HepG2 (cell line): Measurements from ENCODE around the gene LRRC55. TPM values are rescaled to one million over a fixed set of nuclear protein-coding genes. Genes with fewer than 3 reads are reported as not detected.

ENCODE experiments used
- ATAC-seq: fragments of 200-7000 bp; cut with Tn5 transposase; 3 replicates; pipeline ENCODE4 v1.9.1; 2020; ENCODE audit warnings: mild to moderate bottlenecking, moderate library complexity
- BruUV-seq: library from RNA; stranded (reverse); fragments of 400-500 nt; replicated peaks from 2 replicates; lab custom pipeline; 2021; lab: Mats Ljungman, UMichigan
- CTCF ChIA-PET: fragments of 300-600 bp; formaldehyde crosslinking; extraction: SDS; loops from one replicate; lab custom pipeline; 2021; ENCODE audit warnings: low total read pairs, inconsistent platforms, low intra/inter-chr PET ratio; lab: Yijun Ruan, JAX
- POLR2A ChIA-PET: fragments of 350-600 bp; sonication (Branson Sonifier 250); formaldehyde crosslinking; loops from one replicate; lab custom pipeline; 2020; ENCODE audit warnings: antibody characterized with exemption, inconsistent platforms; lab: Yijun Ruan, JAX
- DNase-seq: peaks from one replicate; pipeline ENCODE4 v3.0.0-alpha.2; 2015; ENCODE audit warnings: low spot score
- FAIRE-seq: peaks from 3 replicates; lab custom pipeline; 2011; peaks lifted over from hg19 to GRCh38; lab: Jason Lieb, UNC
- H2AFZ ChIP-seq: one replicate; pipeline ENCODE4 v1.6.1; 2011; ENCODE audit warnings: low read length, inconsistent platforms
- H3K27ac ChIP-seq: fragments of 300-600 bp; 3 replicates; pipeline ENCODE4 v1.8.0; 2011; ENCODE audit warnings: mixed run types, mild to moderate bottlenecking, mixed read lengths, low read length, inconsistent platforms; ENCODE audit not compliant: insufficient read depth; ENCODE audit errors: extremely low read length
- H3K27me3 ChIP-seq, 2 experiments: fragments of 200-600 bp in 1 of 2; 2 replicates in 1 of 2; 3 replicates in 1 of 2; pipeline versions ENCODE4 v1.6.0 to v1.8.0; 2011; ENCODE audit warnings: low read length in 2 of 2, mild to moderate bottlenecking in 2 of 2, moderate library complexity in 2 of 2, inconsistent platforms in 1 of 2; ENCODE audit not compliant: insufficient read depth in 2 of 2, control insufficient read depth in 1 of 2
- H3K36me3 ChIP-seq, 2 experiments: fragments of 200-600 bp in 1 of 2; replicated peaks in 1 of 2; 2 replicates in 1 of 2; 3 replicates in 1 of 2; pipeline versions ENCODE4 v1.5.1 to v1.8.0; 2011; ENCODE audit warnings: low read length in 2 of 2, inconsistent platforms in 1 of 2; ENCODE audit not compliant: insufficient read depth in 2 of 2, control insufficient read depth in 1 of 2
- H3K4me1 ChIP-seq: 2 replicates; pipeline ENCODE4 v1.5.1; 2012; ENCODE audit warnings: low read length, inconsistent platforms; ENCODE audit not compliant: insufficient read depth
- H3K4me2 ChIP-seq: 2 replicates; pipeline ENCODE4 v1.6.0; 2011; ENCODE audit warnings: low read depth, low read length, inconsistent platforms
- H3K4me3 ChIP-seq, 3 experiments: fragments of 200-600 bp in 1 of 3; sonication (generic), shearing (Covaris generic) in 1 of 3; replicated peaks in 1 of 3; 2 replicates each; pipeline ENCODE4 v1.5.1; 2011 to 2016; ENCODE audit warnings: low read length in 3 of 3, inconsistent platforms in 2 of 3, low read depth in 2 of 3, mild to moderate bottlenecking in 2 of 3, control low read depth in 1 of 3, mixed read lengths in 1 of 3; ENCODE audit not compliant: insufficient read depth in 1 of 3
- H3K79me2 ChIP-seq: one replicate; pipeline ENCODE4 v1.6.1; 2011; ENCODE audit warnings: low read length, inconsistent platforms; ENCODE audit not compliant: insufficient read depth
- H3K9ac ChIP-seq: 2 replicates; pipeline ENCODE4 v1.6.0; 2011; ENCODE audit warnings: mild to moderate bottlenecking, low read depth, low read length, inconsistent platforms; ENCODE audit not compliant: insufficient read depth
- H3K9me3 ChIP-seq: 2 replicates; pipeline ENCODE4 v1.5.1; 2012; ENCODE audit warnings: mild to moderate bottlenecking, low read length
- H4K20me1 ChIP-seq: 2 replicates; pipeline ENCODE4 v1.6.0; 2011; ENCODE audit warnings: inconsistent platforms, mild to moderate bottlenecking, low read length, moderate library complexity; ENCODE audit not compliant: insufficient read depth
- CEBPB ChIP-seq: IDR thresholded peaks from 2 replicates; pipeline ENCODE4 v1.6.1; 2011; ENCODE audit warnings: low read depth, low read length, improper control_type of control experiment, borderline replicate concordance
- JDP2 ChIP-seq: sonication (generic); formaldehyde crosslinking; IDR thresholded peaks from 2 replicates; pipeline ENCODE4 v1.8.1; 2022; ENCODE audit warnings: missing genetic modification reagents, borderline replicate concordance
- MAFF ChIP-seq: IDR thresholded peaks from 2 replicates; pipeline ENCODE4 v1.6.1; 2011; ENCODE audit warnings: low read depth, low read length, improper control_type of control experiment
- MAFK ChIP-seq, 2 experiments: IDR thresholded peaks in 1 of 2; conservative IDR thresholded peaks in 1 of 2; 2 replicates each; pipeline ENCODE4 v1.6.1; 2011; ENCODE audit warnings: improper control_type of control experiment in 2 of 2, low read length in 2 of 2
- TMF1 ChIP-seq: sonication (generic); formaldehyde crosslinking; IDR thresholded peaks from 2 replicates; pipeline ENCODE4 v1.8.1; 2022; ENCODE audit warnings: low read depth, missing genetic modification reagents
- whole genome bisulfite sequencing: methylation state at CpG from one replicate; pipeline ENCODE4 v1.1.6; 2017; ENCODE audit warnings: low lambda C conversion rate; 5-methylcytosine and 5-hydroxymethylcytosine counted together
- in situ Hi-C: cut with HindIII; loops from 2 replicates; pipeline ENCODE4 v1.10.0; 2017; ENCODE audit warnings: low pct_unique_long_range_greater_than_20kb; ENCODE audit not compliant: extremely low pct_ligation_motif_present
- intact Hi-C: fragments of 100-400 bp; cut with micrococcal nuclease; formaldehyde crosslinking; loops from one replicate; pipeline ENCODE4 v1.10.0; 2022; ENCODE audit not compliant: unreplicated experiment
- polyA plus RNA-seq, 8 experiments: library from polyadenylated mRNA; depleted of rRNA in 3 of 8; stranded (reverse) in 7 of 8; unstranded in 1 of 8; fragments of >200 nt; fragmentation: Illumina TruSeq in 4 of 8; extraction: Trizol in 4 of 8; gene quantifications; 2 replicates each; pipeline versions ENCODE4 v1.2.1 to v1.2.3, GENCODE V29; 2011 to 2016; ENCODE audit warnings: low read depth in 4 of 8, missing spikeins in 1 of 8, mixed read lengths in 1 of 8; ENCODE audit not compliant: insufficient read depth in 1 of 8
- total RNA-seq, 5 experiments: library from RNA; depleted of rRNA; stranded (reverse); fragments of >200 nt; fragmentation: Illumina TruSeq; extraction: Trizol; gene quantifications; 2 replicates each; pipeline ENCODE4 v1.2.3, GENCODE V29; 2016; ENCODE audit warnings: low read depth in 1 of 5
- TF ChIP-seq, protein P1 (sequence below): sonication (generic); formaldehyde crosslinking; conservative IDR thresholded peaks from 2 replicates; pipeline ENCODE4 v1.4.0; 2020; ENCODE audit warnings: missing genetic modification reagents

LRRC55 gene
- total and polyA plus RNA-seq, 2 of the 13 experiments (the other 11 are each of a cell fraction or from before 2014, with no cell fraction given): not detected

DNA sequence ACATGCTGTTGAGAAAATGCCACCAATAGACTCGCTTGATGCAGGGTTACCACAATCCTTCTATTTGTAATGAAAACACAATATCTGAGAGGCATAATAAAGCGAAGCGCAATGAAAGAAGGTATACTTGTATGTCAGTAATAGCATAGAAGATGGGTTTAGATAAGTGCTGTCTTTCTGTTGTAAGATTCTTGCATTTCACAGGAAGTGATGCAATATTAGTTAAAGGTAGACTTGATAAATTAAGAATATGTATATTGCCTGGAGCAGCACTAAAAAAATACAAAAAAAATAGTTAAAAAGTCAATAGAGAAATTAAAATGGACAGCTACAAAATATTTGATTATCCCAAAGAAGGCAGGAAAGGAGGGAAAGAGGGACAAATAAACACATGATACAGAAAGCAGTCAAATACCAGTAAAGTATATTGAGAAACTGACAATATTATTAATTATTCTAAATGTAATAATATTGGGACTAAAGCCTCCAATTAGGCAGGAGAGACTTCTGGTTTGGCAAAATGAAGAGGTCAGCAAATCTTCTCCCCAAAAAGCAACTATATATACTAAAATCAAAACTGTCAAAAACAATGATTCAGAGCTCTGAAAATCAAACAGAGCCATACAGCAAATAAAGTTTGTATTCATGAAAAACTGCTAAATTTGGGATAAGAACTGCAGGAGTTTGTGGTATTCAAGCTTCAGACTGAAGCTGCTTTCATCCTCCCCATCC is 46.6 kb upstream of the LRRC55 start:
- H4K20me1 ChIP-seq: no peaks in the 10 kb centered on the region
- ChIA-PET CTCF (interaction anchor here (0.7 kb wide), 1 partner anchor 114 kb away, joined by 3 read pairs; no protein-coding TSS in a partner anchor), POLR2A (no interaction called here)
- no peak for ATAC-seq
- no peaks in the 10 kb centered on the region for H3K36me3 ChIP-seq
- FAIRE-seq: no peak
- no peaks in the 10 kb centered on the region; a peak in 1 of 5 replicates for H3K27me3 ChIP-seq
- H3K27ac ChIP-seq: no peak overlapping the region
- 6% methylated on average over 3 of the region's 3 CpGs for WGBS
- in situ Hi-C loops: no loop called here
- no peak overlapping the region for H3K4me3 ChIP-seq
- intact Hi-C loops: loop anchor here (10.0 kb wide), 1 partner anchor 210 kb away; no protein-coding TSS in a partner anchor
- no peak overlapping the region for H3K4me2 ChIP-seq
- no TSS peak for BruUV-seq
- H2AFZ ChIP-seq: no peak overlapping the region
- H3K9ac ChIP-seq: no peak overlapping the region
- TF ChIP-seq MAFK (conservative IDR thresholded peaks at IDR 0.05 in 1 of 2, IDR thresholded peaks at IDR 0.05 in 1 of 2; ENCODE audit: low read length in 2 of 2) (peak; percentile 30 to 56; a peak in 3 of 4 replicates), MAFF (peak; percentile 36), CEBPB (0 out of 2 replicates have a peak, but pooled peaks have one; percentile 17)
- TF ChIP-seq, protein P1, sequence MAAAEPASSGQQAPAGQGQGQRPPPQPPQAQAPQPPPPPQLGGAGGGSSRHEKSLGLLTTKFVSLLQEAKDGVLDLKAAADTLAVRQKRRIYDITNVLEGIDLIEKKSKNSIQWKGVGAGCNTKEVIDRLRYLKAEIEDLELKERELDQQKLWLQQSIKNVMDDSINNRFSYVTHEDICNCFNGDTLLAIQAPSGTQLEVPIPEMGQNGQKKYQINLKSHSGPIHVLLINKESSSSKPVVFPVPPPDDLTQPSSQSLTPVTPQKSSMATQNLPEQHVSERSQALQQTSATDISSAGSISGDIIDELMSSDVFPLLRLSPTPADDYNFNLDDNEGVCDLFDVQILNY (CRISPR knock-in tag): no peak
- TF ChIP-seq, all 625 proteins: peak for 3
- no peak for DNase-seq
- H3K79me2 ChIP-seq: no peaks in the 10 kb centered on the region
- H3K4me1 ChIP-seq: no peaks in the 10 kb centered on the region
- no peaks in the 10 kb centered on the region for H3K9me3 ChIP-seq

DNA sequence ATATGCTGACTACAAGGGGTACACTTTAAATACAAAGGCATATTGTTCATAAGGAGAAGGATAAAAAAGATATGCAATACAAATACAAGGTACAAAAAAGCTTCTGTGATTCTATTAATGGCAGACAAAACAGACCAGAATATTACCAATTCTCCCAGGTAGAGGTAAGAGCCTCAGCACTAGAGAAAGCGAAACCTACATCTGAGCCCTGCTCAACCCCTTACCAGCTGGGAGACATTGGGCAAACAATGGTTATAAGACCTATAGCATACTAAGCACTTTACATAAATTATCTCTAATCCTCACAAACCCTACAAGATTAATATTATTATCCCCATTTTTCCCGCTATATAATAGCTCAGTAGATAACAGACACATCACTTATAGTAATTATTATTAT is 41.2 kb upstream of the LRRC55 start:
- in situ Hi-C loops: no loop called here
- CTCF ChIA-PET: no interaction called here

More for the DNA sequence above, 41.2 kb upstream of the LRRC55 start:
- H3K9ac ChIP-seq: no peak overlapping the region
- peaks cover 0 to 8% of the 10 kb centered on the region in 2 experiments; a peak in 1 of 5 replicates for H3K27me3 ChIP-seq
- H4K20me1 ChIP-seq: no peaks in the 10 kb centered on the region
- no TSS peak for BruUV-seq
- ATAC-seq (no peak), FAIRE-seq (no peak), DNase-seq (no peak)
- TF ChIP-seq TMF1 (CRISPR knock-in tag): no peak
- TF ChIP-seq JDP2 (CRISPR knock-in tag): no peak
- WGBS: 3% methylated on average over 2 of the region's 2 CpGs
- POLR2A ChIA-PET: no interaction called here
- H3K4me3 ChIP-seq: no peak overlapping the region
- no peak overlapping the region for H3K4me2 ChIP-seq
- H3K27ac ChIP-seq: no peak overlapping the region
- no peaks in the 10 kb centered on the region for H3K79me2 ChIP-seq
- H3K36me3 ChIP-seq: no peaks in the 10 kb centered on the region
- intact Hi-C loops: no loop called here
- no peak overlapping the region for H2AFZ ChIP-seq
- no peaks in the 10 kb centered on the region for H3K4me1 ChIP-seq
- H3K9me3 ChIP-seq: no peaks in the 10 kb centered on the region
